HepG2 (cell line): Measurements from ENCODE around the gene IL24. TPM values are rescaled to one million over a fixed set of nuclear protein-coding genes. Genes with fewer than 3 reads are reported as not detected.

Source experiments
- ATAC-seq: fragments of 200-7000 bp; cut with Tn5 transposase; 3 replicates; pipeline ENCODE4 v1.9.1; 2020; ENCODE audit warnings: mild to moderate bottlenecking, moderate library complexity
- BruUV-seq: library from RNA; stranded (reverse); fragments of 400-500 nt; replicated peaks from 2 replicates; lab custom pipeline; 2021; lab: Mats Ljungman, UMichigan
- CTCF ChIA-PET: fragments of 300-600 bp; formaldehyde crosslinking; extraction: SDS; loops from one replicate; lab custom pipeline; 2021; ENCODE audit warnings: low total read pairs, inconsistent platforms, low intra/inter-chr PET ratio; lab: Yijun Ruan, JAX
- POLR2A ChIA-PET: fragments of 350-600 bp; sonication (Branson Sonifier 250); formaldehyde crosslinking; loops from one replicate; lab custom pipeline; 2020; ENCODE audit warnings: antibody characterized with exemption, inconsistent platforms; lab: Yijun Ruan, JAX
- DNase-seq: peaks from one replicate; pipeline ENCODE4 v3.0.0-alpha.2; 2015; ENCODE audit warnings: low spot score
- FAIRE-seq: peaks from 3 replicates; lab custom pipeline; 2011; peaks lifted over from hg19 to GRCh38; lab: Jason Lieb, UNC
- H2AFZ ChIP-seq: one replicate; pipeline ENCODE4 v1.6.1; 2011; ENCODE audit warnings: low read length, inconsistent platforms
- H3K27ac ChIP-seq: fragments of 300-600 bp; 3 replicates; pipeline ENCODE4 v1.8.0; 2011; ENCODE audit warnings: mixed run types, mild to moderate bottlenecking, mixed read lengths, low read length, inconsistent platforms; ENCODE audit not compliant: insufficient read depth; ENCODE audit errors: extremely low read length
- H3K27me3 ChIP-seq, 2 experiments: fragments of 200-600 bp in 1 of 2; 2 replicates in 1 of 2; 3 replicates in 1 of 2; pipeline versions ENCODE4 v1.6.0 to v1.8.0; 2011; ENCODE audit warnings: low read length in 2 of 2, mild to moderate bottlenecking in 2 of 2, moderate library complexity in 2 of 2, inconsistent platforms in 1 of 2; ENCODE audit not compliant: insufficient read depth in 2 of 2, control insufficient read depth in 1 of 2
- H3K36me3 ChIP-seq, 2 experiments: fragments of 200-600 bp in 1 of 2; replicated peaks in 1 of 2; 2 replicates in 1 of 2; 3 replicates in 1 of 2; pipeline versions ENCODE4 v1.5.1 to v1.8.0; 2011; ENCODE audit warnings: low read length in 2 of 2, inconsistent platforms in 1 of 2; ENCODE audit not compliant: insufficient read depth in 2 of 2, control insufficient read depth in 1 of 2
- H3K4me1 ChIP-seq: 2 replicates; pipeline ENCODE4 v1.5.1; 2012; ENCODE audit warnings: low read length, inconsistent platforms; ENCODE audit not compliant: insufficient read depth
- H3K4me2 ChIP-seq: 2 replicates; pipeline ENCODE4 v1.6.0; 2011; ENCODE audit warnings: low read depth, low read length, inconsistent platforms
- H3K4me3 ChIP-seq, 3 experiments: fragments of 200-600 bp in 1 of 3; sonication (generic), shearing (Covaris generic) in 1 of 3; replicated peaks in 1 of 3; 2 replicates each; pipeline ENCODE4 v1.5.1; 2011 to 2016; ENCODE audit warnings: low read length in 3 of 3, inconsistent platforms in 2 of 3, low read depth in 2 of 3, mild to moderate bottlenecking in 2 of 3, control low read depth in 1 of 3, mixed read lengths in 1 of 3; ENCODE audit not compliant: insufficient read depth in 1 of 3
- H3K79me2 ChIP-seq: one replicate; pipeline ENCODE4 v1.6.1; 2011; ENCODE audit warnings: low read length, inconsistent platforms; ENCODE audit not compliant: insufficient read depth
- H3K9ac ChIP-seq: 2 replicates; pipeline ENCODE4 v1.6.0; 2011; ENCODE audit warnings: mild to moderate bottlenecking, low read depth, low read length, inconsistent platforms; ENCODE audit not compliant: insufficient read depth
- H3K9me3 ChIP-seq: 2 replicates; pipeline ENCODE4 v1.5.1; 2012; ENCODE audit warnings: mild to moderate bottlenecking, low read length
- H4K20me1 ChIP-seq: 2 replicates; pipeline ENCODE4 v1.6.0; 2011; ENCODE audit warnings: inconsistent platforms, mild to moderate bottlenecking, low read length, moderate library complexity; ENCODE audit not compliant: insufficient read depth
- EZH2 ChIP-seq: conservative IDR thresholded peaks from 2 replicates; pipeline ENCODE4 v1.6.1; 2012; ENCODE audit warnings: mild to moderate bottlenecking, low read depth, low read length, moderate library complexity
- FIP1L1 ChIP-seq: fragments of 200-400 bp; formaldehyde crosslinking; IDR thresholded peaks from 2 replicates; pipeline ENCODE4 v1.6.1; 2018; ENCODE audit warnings: low read depth, mild to moderate bottlenecking, low read length, moderate library complexity, borderline replicate concordance; ENCODE audit not compliant: insufficient read depth
- GMEB1 ChIP-seq: sonication (generic); formaldehyde crosslinking; IDR thresholded peaks from 2 replicates; pipeline ENCODE4 v1.5.1; 2020; ENCODE audit warnings: missing genetic modification reagents, mild to moderate bottlenecking, borderline replicate concordance
- MED8 ChIP-seq: sonication (generic); formaldehyde crosslinking; IDR thresholded peaks from 2 replicates; pipeline ENCODE4 v1.8.1; 2023; ENCODE audit warnings: mild to moderate bottlenecking, missing genetic modification reagents; ENCODE audit not compliant: insufficient replicate concordance
- SMC3 ChIP-seq: IDR thresholded peaks from 2 replicates; pipeline ENCODE4 v1.6.1; 2011; ENCODE audit warnings: low read length, improper control_type of control experiment
- ZBTB1 ChIP-seq: sonication (generic); formaldehyde crosslinking; IDR thresholded peaks from 2 replicates; pipeline ENCODE4 v1.4.0; 2020; ENCODE audit warnings: missing genetic modification reagents, borderline replicate concordance
- ZSCAN22 ChIP-seq: sonication (generic); formaldehyde crosslinking; IDR thresholded peaks from 2 replicates; pipeline ENCODE4 v1.4.0; 2020; ENCODE audit warnings: mild to moderate bottlenecking, missing genetic modification reagents
- WGBS: methylation state at CpG from one replicate; pipeline ENCODE4 v1.1.6; 2017; ENCODE audit warnings: low lambda C conversion rate; 5-methylcytosine and 5-hydroxymethylcytosine counted together
- in situ Hi-C: cut with HindIII; loops from 2 replicates; pipeline ENCODE4 v1.10.0; 2017; ENCODE audit warnings: low pct_unique_long_range_greater_than_20kb; ENCODE audit not compliant: extremely low pct_ligation_motif_present
- intact Hi-C: fragments of 100-400 bp; cut with micrococcal nuclease; formaldehyde crosslinking; loops from one replicate; pipeline ENCODE4 v1.10.0; 2022; ENCODE audit not compliant: unreplicated experiment
- polyA plus RNA-seq, 8 experiments: library from polyadenylated mRNA; depleted of rRNA in 3 of 8; stranded (reverse) in 7 of 8; unstranded in 1 of 8; fragments of >200 nt; fragmentation: Illumina TruSeq in 4 of 8; extraction: Trizol in 4 of 8; gene quantifications; 2 replicates each; pipeline versions ENCODE4 v1.2.1 to v1.2.3, GENCODE V29; 2011 to 2016; ENCODE audit warnings: low read depth in 4 of 8, missing spikeins in 1 of 8, mixed read lengths in 1 of 8; ENCODE audit not compliant: insufficient read depth in 1 of 8
- total RNA-seq, 5 experiments: library from RNA; depleted of rRNA; stranded (reverse); fragments of >200 nt; fragmentation: Illumina TruSeq; extraction: Trizol; gene quantifications; 2 replicates each; pipeline ENCODE4 v1.2.3, GENCODE V29; 2016; ENCODE audit warnings: low read depth in 1 of 5
- TF ChIP-seq, protein P1 (sequence below): sonication (generic); formaldehyde crosslinking; IDR thresholded peaks from 2 replicates; pipeline ENCODE4 v1.4.0; 2020; ENCODE audit warnings: missing genetic modification reagents
- TF ChIP-seq, protein P2 (sequence below): sonication (generic); formaldehyde crosslinking; conservative IDR thresholded peaks from 2 replicates; pipeline ENCODE4 v1.8.0; 2022; ENCODE audit warnings: mild to moderate bottlenecking, moderate library complexity, missing genetic modification reagents

The IL24 gene
- total and polyA plus RNA-seq, 2 of the 13 experiments (the other 11 are each of a cell fraction or from before 2014, with no cell fraction given) = not detected

GRCh38 chr1:206909161-206909882 lies 12.1 kb downstream of the IL24 start (continued):
- TF ChIP-seq, protein P1, sequence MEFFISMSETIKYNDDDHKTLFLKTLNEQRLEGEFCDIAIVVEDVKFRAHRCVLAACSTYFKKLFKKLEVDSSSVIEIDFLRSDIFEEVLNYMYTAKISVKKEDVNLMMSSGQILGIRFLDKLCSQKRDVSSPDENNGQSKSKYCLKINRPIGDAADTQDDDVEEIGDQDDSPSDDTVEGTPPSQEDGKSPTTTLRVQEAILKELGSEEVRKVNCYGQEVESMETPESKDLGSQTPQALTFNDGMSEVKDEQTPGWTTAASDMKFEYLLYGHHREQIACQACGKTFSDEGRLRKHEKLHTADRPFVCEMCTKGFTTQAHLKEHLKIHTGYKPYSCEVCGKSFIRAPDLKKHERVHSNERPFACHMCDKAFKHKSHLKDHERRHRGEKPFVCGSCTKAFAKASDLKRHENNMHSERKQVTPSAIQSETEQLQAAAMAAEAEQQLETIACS = 0 out of 2 replicates have a peak, but pooled peaks have one; percentile 31

- Histone ChIP-seq H3K9me3 (no peaks in the 10 kb centered on the region), H3K4me3 (peak overlapping the region; percentile 40 to 61 (median 42); a peak in 2 of 6 replicates), H3K4me2 (peak overlapping the region; percentile 63), H3K9ac (no peak overlapping the region), H3K36me3 (no peaks in the 10 kb centered on the region), H3K27ac (no peak overlapping the region), H3K27me3 (peaks cover 4 to 38% of the 10 kb centered on the region in 2 experiments; a peak in 4 of 5 replicates), H2AFZ (no peak overlapping the region), H3K4me1 (no peaks in the 10 kb centered on the region), H3K79me2 (no peaks in the 10 kb centered on the region), H4K20me1 (no peaks in the 10 kb centered on the region)
- intact Hi-C loops (loop anchor here (1.0 to 5.0 kb wide), 4 partner anchors 43 to 276 kb away; partner anchors contain the start of gene IL20), in situ Hi-C loops (loop anchor here (5.0 to 25.0 kb wide), 2 partner anchors 173 to 273 kb away; partner anchors contain the start of gene DYRK3)
- BruUV-seq = no TSS peak
- ATAC-seq (peak; percentile 8; the same call in 1 of the 3 replicates), FAIRE-seq (no peak), DNase-seq (no peak)
- POLR2A ChIA-PET = no interaction called here
- TF ChIP-seq ZSCAN22 (CRISPR knock-in tag) (peak; percentile 71), SMC3 (no peak), FIP1L1 (no peak), GMEB1 (CRISPR knock-in tag) (no peak), EZH2 (0 out of 2 replicates have a peak, but pooled peaks have one; percentile 51), ZBTB1 (CRISPR knock-in tag) (no peak), MED8 (CRISPR knock-in tag) (no peak)
- TF ChIP-seq, protein P2, sequence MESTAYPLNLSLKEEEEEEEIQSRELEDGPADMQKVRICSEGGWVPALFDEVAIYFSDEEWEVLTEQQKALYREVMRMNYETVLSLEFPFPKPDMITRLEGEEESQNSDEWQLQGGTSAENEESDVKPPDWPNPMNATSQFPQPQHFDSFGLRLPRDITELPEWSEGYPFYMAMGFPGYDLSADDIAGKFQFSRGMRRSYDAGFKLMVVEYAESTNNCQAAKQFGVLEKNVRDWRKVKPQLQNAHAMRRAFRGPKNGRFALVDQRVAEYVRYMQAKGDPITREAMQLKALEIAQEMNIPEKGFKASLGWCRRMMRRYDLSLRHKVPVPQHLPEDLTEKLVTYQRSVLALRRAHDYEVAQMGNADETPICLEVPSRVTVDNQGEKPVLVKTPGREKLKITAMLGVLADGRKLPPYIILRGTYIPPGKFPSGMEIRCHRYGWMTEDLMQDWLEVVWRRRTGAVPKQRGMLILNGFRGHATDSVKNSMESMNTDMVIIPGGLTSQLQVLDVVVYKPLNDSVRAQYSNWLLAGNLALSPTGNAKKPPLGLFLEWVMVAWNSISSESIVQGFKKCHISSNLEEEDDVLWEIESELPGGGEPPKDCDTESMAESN (CRISPR knock-in tag) = no peak
- CTCF ChIA-PET = no interaction called here
- WGBS = 44% methylated on average over 10 of the region's 14 CpGs
These were observed 12.7 kb downstream of the IL24 start for GRCh38 chr1:206909883-206910318.
